H1 (cell line): Measurements from ENCODE around the gene DYNLT2. TPM values are rescaled to one million over a fixed set of nuclear protein-coding genes. Genes with fewer than 3 reads are reported as not detected.

ENCODE experiments used
- CTCF ChIA-PET: fragments of 300-600 bp; sonication (Branson Sonifier 250); formaldehyde crosslinking; loops from one replicate; lab custom pipeline; 2021; ENCODE audit not compliant: partially characterized antibody; lab: Charles Lee
- POLR2A ChIA-PET: fragments of 300-600 bp; sonication (Branson Sonifier 250); formaldehyde crosslinking; loops from one replicate; lab custom pipeline; 2021; ENCODE audit warnings: inconsistent platforms; ENCODE audit not compliant: partially characterized antibody; lab: Charles Lee
- DNase-seq, 2 experiments: peaks; one replicate each; pipeline versions ENCODE4 v3.0.0 to v3.0.0-alpha.2; 2010 to 2022; ENCODE audit warnings: low spot score in 2 of 2, low read depth in 1 of 2, mixed read lengths in 1 of 2
- FAIRE-seq: peaks from 2 replicates; lab custom pipeline; 2011; peaks lifted over from hg19 to GRCh38; lab: Jason Lieb, UNC
- H2AFZ ChIP-seq: 2 replicates; pipeline ENCODE4 v1.8.1; 2012; ENCODE audit warnings: low read length, inconsistent platforms
- H2AK5ac ChIP-seq: 2 replicates; pipeline ENCODE4 v1.6.1; 2013; ENCODE audit warnings: low read depth, low read length
- H2BK120ac ChIP-seq: replicated peaks from 2 replicates; pipeline ENCODE3; 2013; ENCODE audit warnings: low read depth, low read length, inconsistent platforms
- H2BK12ac ChIP-seq: 2 replicates; pipeline ENCODE4 v1.6.1; 2013; ENCODE audit warnings: low read depth, low read length
- H2BK15ac ChIP-seq: 2 replicates; pipeline ENCODE4 v1.6.1; 2013; ENCODE audit warnings: low read length
- H2BK20ac ChIP-seq: 2 replicates; pipeline ENCODE4 v1.6.1; 2013; ENCODE audit warnings: low read length
- H2BK5ac ChIP-seq: 2 replicates; pipeline ENCODE4 v1.6.1; 2013; ENCODE audit warnings: low read depth, low read length
- H3K14ac ChIP-seq: 2 replicates; pipeline ENCODE4 v1.6.1; 2013; ENCODE audit warnings: inconsistent platforms; ENCODE audit not compliant: insufficient read length
- H3K18ac ChIP-seq: 2 replicates; pipeline ENCODE4 v1.6.1; 2013; ENCODE audit warnings: low read length; ENCODE audit errors: extremely low read depth
- H3K23ac ChIP-seq: 2 replicates; pipeline ENCODE4 v1.6.1; 2013; ENCODE audit warnings: inconsistent platforms; ENCODE audit not compliant: insufficient read length
- H3K23me2 ChIP-seq: 2 replicates; pipeline ENCODE4 v1.6.1; 2013; ENCODE audit warnings: low read depth, low read length
- H3K27ac ChIP-seq: 2 replicates; pipeline ENCODE4 v1.6.1; 2011; ENCODE audit warnings: low read depth, low read length, inconsistent platforms
- H3K27me3 ChIP-seq, 4 experiments: replicated peaks in 1 of 4; 1 replicate in 1 of 4; 2 replicates in 3 of 4; pipeline versions ENCODE4 v1.6.1 to v1.8.1; 2011 to 2013; ENCODE audit warnings: low read length in 3 of 4, mild to moderate bottlenecking in 3 of 4, inconsistent platforms in 2 of 4, mixed read lengths in 2 of 4, moderate library complexity in 1 of 4; ENCODE audit not compliant: control insufficient read depth in 3 of 4, insufficient read depth in 3 of 4; ENCODE audit errors: extremely low read depth in 1 of 4
- H3K36me3 ChIP-seq, 4 experiments: 2 replicates each; pipeline versions ENCODE4 v1.6.1 to v1.8.1; 2011 to 2013; ENCODE audit warnings: mild to moderate bottlenecking in 4 of 4, low read length in 3 of 4, moderate library complexity in 2 of 4, control low read depth in 1 of 4, inconsistent platforms in 1 of 4; ENCODE audit not compliant: insufficient read depth in 4 of 4, control insufficient read depth in 2 of 4
- H3K4ac ChIP-seq: replicated peaks from 2 replicates; pipeline ENCODE3; 2013; ENCODE audit warnings: low read length, low read depth, mixed read lengths, inconsistent platforms; ENCODE audit not compliant: insufficient read length
- H3K4me1 ChIP-seq, 4 experiments: replicated peaks in 1 of 4; 1 replicate in 1 of 4; 2 replicates in 3 of 4; pipeline versions ENCODE4 v1.6.1 to v1.8.1; 2011 to 2013; ENCODE audit warnings: low read length in 3 of 4, inconsistent platforms in 2 of 4, mixed read lengths in 1 of 4; ENCODE audit not compliant: insufficient read depth in 4 of 4, control insufficient read depth in 3 of 4
- H3K4me2 ChIP-seq, 2 experiments: 2 replicates each; pipeline versions ENCODE4 v1.6.1 to v1.8.1; 2011 to 2013; ENCODE audit warnings: low read depth in 2 of 2, low read length in 2 of 2, control low read depth in 1 of 2, inconsistent platforms in 1 of 2, mild to moderate bottlenecking in 1 of 2; ENCODE audit not compliant: insufficient read depth in 1 of 2
- H3K4me3 ChIP-seq, 4 experiments: fragments of 200-600, 300-600 bp in 1 of 4; sonication (generic), shearing (Covaris generic), sonication (Bioruptor Twin) in 1 of 4; 2 replicates each; pipeline versions ENCODE4 v1.5.1 to v1.8.1; 2011 to 2016; ENCODE audit warnings: low read length in 4 of 4, low read depth in 3 of 4, control low read depth in 2 of 4, inconsistent platforms in 2 of 4, mild to moderate bottlenecking in 2 of 4, mixed read lengths in 1 of 4, moderate library complexity in 1 of 4; ENCODE audit not compliant: insufficient read depth in 2 of 4; ENCODE audit errors: extremely low read depth in 1 of 4
- H3K56ac ChIP-seq: replicated peaks from 2 replicates; pipeline ENCODE3; 2013; ENCODE audit warnings: low read depth, mild to moderate bottlenecking, mixed read lengths, low read length, inconsistent platforms; ENCODE audit not compliant: insufficient read length
- H3K79me1 ChIP-seq: 2 replicates; pipeline ENCODE4 v1.6.1; 2013; ENCODE audit warnings: low read depth, low read length, control low read depth
- H3K79me2 ChIP-seq, 2 experiments: 2 replicates each; pipeline versions ENCODE4 v1.6.1 to v1.8.1; 2012 to 2013; ENCODE audit warnings: low read length in 2 of 2, mild to moderate bottlenecking in 2 of 2, inconsistent platforms in 1 of 2; ENCODE audit not compliant: insufficient read depth in 2 of 2, control insufficient read depth in 1 of 2
- H3K9ac ChIP-seq, 4 experiments: replicated peaks in 1 of 4; 1 replicate in 1 of 4; 2 replicates in 3 of 4; pipeline versions ENCODE4 v1.6.1 to v1.8.1; 2011 to 2013; ENCODE audit warnings: low read depth in 3 of 4, low read length in 3 of 4, control low read depth in 2 of 4, mild to moderate bottlenecking in 2 of 4, moderate library complexity in 2 of 4, inconsistent platforms in 1 of 4; ENCODE audit errors: extremely low read depth in 1 of 4
- H3K9me3 ChIP-seq, 2 experiments: 2 replicates each; pipeline versions ENCODE4 v1.6.1 to v1.8.1; 2012 to 2013; ENCODE audit warnings: mild to moderate bottlenecking in 2 of 2, moderate library complexity in 2 of 2, control low read depth in 1 of 2, inconsistent platforms in 1 of 2, low read depth in 1 of 2, low read length in 1 of 2, mixed read lengths in 1 of 2; ENCODE audit not compliant: insufficient read depth in 2 of 2
- H4K20me1 ChIP-seq, 2 experiments: replicated peaks in 1 of 2; 2 replicates each; pipeline versions ENCODE3 to v1.8.1; 2011 to 2013; ENCODE audit warnings: inconsistent platforms in 2 of 2, low read length in 2 of 2, mild to moderate bottlenecking in 1 of 2; ENCODE audit not compliant: insufficient read depth in 2 of 2, control insufficient read depth in 1 of 2
- H4K5ac ChIP-seq: 2 replicates; pipeline ENCODE4 v1.6.1; 2013; ENCODE audit warnings: low read length, low read depth, mixed read lengths, inconsistent platforms; ENCODE audit not compliant: insufficient read length
- H4K8ac ChIP-seq: 2 replicates; pipeline ENCODE4 v1.8.0; 2013; ENCODE audit warnings: mild to moderate bottlenecking, moderate library complexity, low read length, inconsistent platforms; ENCODE audit not compliant: insufficient read depth; ENCODE audit errors: extremely low read depth
- H4K91ac ChIP-seq: replicated peaks from 2 replicates; pipeline ENCODE3; 2013; ENCODE audit warnings: low read length, mixed read lengths, inconsistent platforms; ENCODE audit not compliant: insufficient read length
- ASH2L ChIP-seq: fragments of 200-600, 300-600 bp; sonication (generic); IDR thresholded peaks from one replicate; pipeline ENCODE4 v1.7.1; 2017; ENCODE audit warnings: low read length
- BACH1 ChIP-seq: IDR thresholded peaks from 2 replicates; pipeline ENCODE4 v1.6.1; 2012; ENCODE audit warnings: low read length, improper control_type of control experiment
- CHD1 ChIP-seq: IDR thresholded peaks from 2 replicates; pipeline ENCODE4 v1.6.1; 2012; ENCODE audit warnings: low read depth, low read length, improper control_type of control experiment
- CREB1 ChIP-seq: IDR thresholded peaks from 2 replicates; pipeline ENCODE4 v1.6.1; 2012; ENCODE audit warnings: inconsistent platforms
- SIN3A ChIP-seq, 2 experiments: IDR thresholded peaks in 1 of 2; conservative IDR thresholded peaks in 1 of 2; 2 replicates each; pipeline ENCODE4 v1.6.1; 2011 to 2012; ENCODE audit warnings: low read length in 2 of 2, improper control_type of control experiment in 1 of 2, low read depth in 1 of 2, mild to moderate bottlenecking in 1 of 2
- SP1 ChIP-seq: IDR thresholded peaks from 2 replicates; pipeline ENCODE4 v1.6.1; 2011; ENCODE audit warnings: low read depth, low read length
- SP2 ChIP-seq: IDR thresholded peaks from 2 replicates; pipeline ENCODE4 v1.6.1; 2012; ENCODE audit warnings: mild to moderate bottlenecking, low read length, inconsistent platforms
- YY1 ChIP-seq: IDR thresholded peaks from 2 replicates; pipeline ENCODE4 v1.6.1; 2011; ENCODE audit warnings: low read depth, mild to moderate bottlenecking, low read length
- polyA plus RNA-seq, 7 experiments: library from polyadenylated mRNA; depleted of rRNA in 3 of 7; stranded (reverse) in 5 of 7; unstranded in 2 of 7; fragments of >200 nt in 5 of 7; fragments of 200-250 nt in 2 of 7; gene quantifications; 1 replicate in 5 of 7; 2 replicates in 1 of 7; 4 replicates in 1 of 7; pipeline versions ENCODE4 v1.2.1 to v1.2.3, GENCODE V29; 2011 to 2013; ENCODE audit warnings: missing spikeins in 2 of 7, mixed read lengths in 2 of 7
- total RNA-seq: library from RNA; stranded (reverse); fragmentation: NEBNext Ultra II Directional; extraction: Animal tissue kit (Norgen Biotek cat#: 25700); gene quantifications from 2 replicates; pipeline ENCODE4 v1.2.1, GENCODE V29; 2021
- TF ChIP-seq, protein P1 (sequence below): IDR thresholded peaks from 2 replicates; pipeline ENCODE4 v1.6.1; 2012; ENCODE audit warnings: inconsistent platforms
- TF ChIP-seq, protein P2 (sequence below): IDR thresholded peaks from 2 replicates; pipeline ENCODE4 v1.6.1; 2011; ENCODE audit warnings: low read depth, mild to moderate bottlenecking, low read length; ENCODE audit not compliant: insufficient read depth

The DYNLT2 gene
- total and polyA plus RNA-seq, 2 of the 8 experiments (the other 6 are each of a cell fraction or from before 2014, with no cell fraction given): 0.48 to 1.8 TPM

DNA sequence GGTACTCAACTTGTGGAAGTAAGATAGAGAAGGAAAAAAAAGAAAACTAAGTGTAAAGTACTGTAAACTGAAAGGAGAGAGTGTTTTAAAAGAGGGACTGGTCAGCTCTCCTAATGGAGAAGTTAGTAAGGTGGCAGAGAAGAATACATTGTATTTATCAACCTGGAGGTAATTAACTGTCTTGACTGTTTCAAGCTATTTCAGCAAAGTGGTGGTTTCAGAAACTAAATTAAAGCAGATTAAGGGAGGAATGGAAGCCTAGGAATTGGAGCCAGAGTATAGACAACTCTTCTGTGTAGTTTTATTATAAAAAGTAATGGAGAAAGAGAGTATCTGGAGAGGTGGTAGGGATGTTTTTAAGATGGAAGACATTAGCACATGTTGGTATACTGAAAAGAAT, 24.4 kb downstream of the DYNLT2 start:
- Histone ChIP-seq H2BK12ac (no peak overlapping the region), H3K4me1 (peaks cover 0 to 9% (median 4%) of the 10 kb centered on the region in 4 experiments; a peak in 5 of 7 replicates), H3K4ac (no peak overlapping the region), H2BK5ac (no peak overlapping the region), H3K79me2 (peaks cover 0 to 13% of the 10 kb centered on the region in 2 experiments; a peak in 2 of 4 replicates), H3K79me1 (peaks cover 3% of the 10 kb centered on the region; the same call in 1 of the 2 replicates), H3K23ac (no peak overlapping the region), H4K91ac (no peak overlapping the region), H3K56ac (no peak overlapping the region), H2AK5ac (no peak overlapping the region), H3K9ac (no peak overlapping the region), H3K4me3 (no peak overlapping the region), H3K23me2 (peaks cover 15% of the 10 kb centered on the region), H2BK120ac (no peak overlapping the region), H3K14ac (no peak overlapping the region), H3K27me3 (peaks cover 0 to 2% (median under 1%) of the 10 kb centered on the region in 4 experiments; a peak in 1 of 7 replicates), H3K4me2 (no peak overlapping the region), H4K5ac (no peak overlapping the region), H3K36me3 (no peaks in the 10 kb centered on the region), H2BK20ac (no peak overlapping the region), H2AFZ (no peak overlapping the region), H3K18ac (no peak overlapping the region), H4K8ac (no peak overlapping the region), H3K27ac (no peak overlapping the region), H3K9me3 (no peaks in the 10 kb centered on the region), H4K20me1 (peaks cover 0 to 8% of the 10 kb centered on the region in 2 experiments), H2BK15ac (no peak overlapping the region)
- DNase-seq: no peak
- no peak for FAIRE-seq
- POLR2A ChIA-PET: interaction anchor here (0.9 to 1.7 kb wide), 2 partner anchors 14 to 25 kb away, joined by 3 to 4 read pairs; partner anchors contain the start of genes C6orf120 and WDR27
- CTCF ChIA-PET: interaction anchor here (0.6 to 1.4 kb wide), 3 partner anchors 10 to 71 kb away, joined by 3 read pairs; no protein-coding TSS in a partner anchor
- TF ChIP-seq, protein P1, sequence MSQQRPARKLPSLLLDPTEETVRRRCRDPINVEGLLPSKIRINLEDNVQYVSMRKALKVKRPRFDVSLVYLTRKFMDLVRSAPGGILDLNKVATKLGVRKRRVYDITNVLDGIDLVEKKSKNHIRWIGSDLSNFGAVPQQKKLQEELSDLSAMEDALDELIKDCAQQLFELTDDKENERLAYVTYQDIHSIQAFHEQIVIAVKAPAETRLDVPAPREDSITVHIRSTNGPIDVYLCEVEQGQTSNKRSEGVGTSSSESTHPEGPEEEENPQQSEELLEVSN: no peak
- TF ChIP-seq SIN3A (conservative IDR thresholded peaks at IDR 0.05 in 1 of 2, IDR thresholded peaks at IDR 0.05 in 1 of 2; ENCODE audit: low read depth in 1 of 2, low read length in 2 of 2) (no peak), SP1 (no peak), CREB1 (no peak), CHD1 (no peak), SP2 (no peak), YY1 (no peak), ASH2L (no peak), BACH1 (no peak)
- TF ChIP-seq, protein P2, sequence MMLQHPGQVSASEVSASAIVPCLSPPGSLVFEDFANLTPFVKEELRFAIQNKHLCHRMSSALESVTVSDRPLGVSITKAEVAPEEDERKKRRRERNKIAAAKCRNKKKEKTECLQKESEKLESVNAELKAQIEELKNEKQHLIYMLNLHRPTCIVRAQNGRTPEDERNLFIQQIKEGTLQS: no peak
